IMR-90 (cell line): ENCODE data around the gene CDC42BPA. TPM values are rescaled to one million over a fixed set of nuclear protein-coding genes. Genes with fewer than 3 reads are reported as not detected.

Experiments used
- ATAC-seq: fragments of 200-7000 bp; cut with Tn5 transposase; 2 replicates; pipeline ENCODE4 v1.9.1; 2020; ENCODE audit warnings: low read depth, mild to moderate bottlenecking, moderate library complexity
- BruUV-seq: library from RNA; stranded (reverse); fragments of 400-500 nt; replicated peaks from 2 replicates; lab custom pipeline; 2021; lab: Mats Ljungman, UMichigan
- CTCF ChIA-PET: fragments of 300-600 bp; formaldehyde crosslinking; extraction: SDS; loops from one replicate; lab custom pipeline; 2021; ENCODE audit warnings: antibody characterized with exemption; lab: Yijun Ruan, JAX
- POLR2A ChIA-PET: fragments of 300-600 bp; sonication (Branson Sonifier 250); formaldehyde crosslinking; loops from one replicate; lab custom pipeline; 2022; ENCODE audit warnings: antibody characterized with exemption; ENCODE audit not compliant: unreplicated experiment; lab: Charles Lee
- DNase-seq: peaks from one replicate; pipeline ENCODE4 v3.0.0; 2013
- H2AFZ ChIP-seq: replicated peaks from 2 replicates; pipeline ENCODE3; 2013; ENCODE audit warnings: low read length, mild to moderate bottlenecking; ENCODE audit not compliant: poor library complexity
- H2AK5ac ChIP-seq: 2 replicates; pipeline ENCODE4 v1.6.1; 2013; ENCODE audit warnings: low read depth, low read length, inconsistent platforms
- H2AK9ac ChIP-seq: replicated peaks from 2 replicates; pipeline ENCODE3; 2013; ENCODE audit warnings: mild to moderate bottlenecking, low read depth, low read length, moderate library complexity; ENCODE audit not compliant: poor library complexity
- H2BK120ac ChIP-seq: 2 replicates; pipeline ENCODE4 v1.6.1; 2013; ENCODE audit warnings: low read depth, low read length, inconsistent platforms
- H2BK15ac ChIP-seq: 3 replicates; pipeline ENCODE4 v1.6.1; 2013; ENCODE audit warnings: low read depth, low read length, inconsistent platforms
- H2BK20ac ChIP-seq: 2 replicates; pipeline ENCODE4 v1.6.1; 2013; ENCODE audit warnings: low read depth, mild to moderate bottlenecking, inconsistent platforms, low read length, moderate library complexity
- H2BK5ac ChIP-seq: 2 replicates; pipeline ENCODE4 v1.6.1; 2013; ENCODE audit warnings: mild to moderate bottlenecking, low read depth, low read length, inconsistent platforms; ENCODE audit not compliant: poor library complexity, severe bottlenecking
- H3K14ac ChIP-seq: replicated peaks from 2 replicates; pipeline ENCODE4 v1.6.1; 2013; ENCODE audit warnings: low read depth, low read length, inconsistent platforms
- H3K18ac ChIP-seq: 2 replicates; pipeline ENCODE4 v1.6.1; 2013; ENCODE audit warnings: low read depth, low read length, control low read depth
- H3K23ac ChIP-seq: 2 replicates; pipeline ENCODE4 v1.6.1; 2013; ENCODE audit warnings: low read depth, low read length, inconsistent platforms
- H3K27ac ChIP-seq: 2 replicates; pipeline ENCODE4 v1.5.1; 2013; ENCODE audit warnings: mild to moderate bottlenecking, control low read depth, low read length; ENCODE audit not compliant: insufficient read depth
- H3K27me3 ChIP-seq: 2 replicates; pipeline ENCODE4 v1.6.1; 2013; ENCODE audit warnings: low read length; ENCODE audit not compliant: control insufficient read depth, insufficient read depth
- H3K36me3 ChIP-seq: 2 replicates; pipeline ENCODE4 v1.6.1; 2013; ENCODE audit warnings: low read length, mixed read lengths; ENCODE audit not compliant: control insufficient read depth, insufficient read depth
- H3K4ac ChIP-seq: 2 replicates; pipeline ENCODE4 v1.6.1; 2013; ENCODE audit warnings: low read depth, low read length, inconsistent platforms
- H3K4me1 ChIP-seq: 2 replicates; pipeline ENCODE4 v1.6.1; 2013; ENCODE audit warnings: low read length, mixed read lengths; ENCODE audit not compliant: control insufficient read depth, insufficient read depth
- H3K4me2 ChIP-seq: 2 replicates; pipeline ENCODE4 v1.6.1; 2013; ENCODE audit warnings: low read depth, mild to moderate bottlenecking, control low read depth, low read length, moderate library complexity
- H3K4me3 ChIP-seq: 2 replicates; pipeline ENCODE4 v1.5.1; 2013; ENCODE audit warnings: low read depth, mild to moderate bottlenecking, control low read depth, low read length, moderate library complexity; ENCODE audit not compliant: insufficient read depth
- H3K56ac ChIP-seq: 2 replicates; pipeline ENCODE4 v1.6.1; 2013; ENCODE audit warnings: low read length, inconsistent platforms; ENCODE audit not compliant: insufficient read depth; ENCODE audit errors: extremely low read depth
- H3K79me1 ChIP-seq, 2 experiments: 2 replicates each; pipeline ENCODE4 v1.6.1; 2013; ENCODE audit warnings: low read length in 2 of 2, inconsistent platforms in 1 of 2, low read depth in 1 of 2
- H3K9ac ChIP-seq: 2 replicates; pipeline ENCODE4 v1.6.1; 2013; ENCODE audit warnings: low read depth, low read length, control low read depth
- H3K9me1 ChIP-seq: 2 replicates; pipeline ENCODE4 v1.6.1; 2013; ENCODE audit warnings: low read length, inconsistent platforms; ENCODE audit not compliant: insufficient read depth
- H3K9me3 ChIP-seq: 2 replicates; pipeline ENCODE4 v1.6.1; 2013; ENCODE audit warnings: low read length; ENCODE audit not compliant: control insufficient read depth, insufficient read depth
- H4K20me1 ChIP-seq: 2 replicates; pipeline ENCODE4 v1.6.1; 2013; ENCODE audit warnings: low read length, inconsistent platforms; ENCODE audit not compliant: insufficient read depth
- H4K5ac ChIP-seq: 2 replicates; pipeline ENCODE4 v1.6.1; 2013; ENCODE audit warnings: mild to moderate bottlenecking, low read depth, low read length, control low read depth
- H4K8ac ChIP-seq, 2 experiments: 2 replicates each; pipeline ENCODE4 v1.6.1; 2013; ENCODE audit warnings: low read depth in 2 of 2, low read length in 2 of 2, control low read depth in 1 of 2, inconsistent platforms in 1 of 2
- H4K91ac ChIP-seq: 2 replicates; pipeline ENCODE4 v1.6.1; 2013; ENCODE audit warnings: low read depth, low read length, inconsistent platforms; ENCODE audit not compliant: insufficient read depth
- RCOR1 ChIP-seq: IDR thresholded peaks from 2 replicates; pipeline ENCODE4 v1.6.1; 2012; ENCODE audit warnings: mild to moderate bottlenecking, low read length, improper control_type of control experiment; ENCODE audit not compliant: insufficient replicate concordance
- whole genome bisulfite sequencing, 2 experiments: methylation state at CpG; one replicate each; pipeline versions ENCODE4 v1.1.5 to v1.1.7; 2013; ENCODE audit warnings: missing lambda C conversion rate in 2 of 2; ENCODE audit not compliant: insufficient read length in 1 of 2; ENCODE audit errors: extremely low coverage in 2 of 2; 5-methylcytosine and 5-hydroxymethylcytosine counted together
- dilution Hi-C: fragments of 300-500 bp; cut with HindIII; formaldehyde crosslinking; loops from one replicate; pipeline ENCODE4 v1.14.3; 2018; ENCODE audit warnings: low sequenced_read_pairs; ENCODE audit not compliant: unreplicated experiment
- in situ Hi-C: fragments of 300-500 bp; cut with MboI; formaldehyde crosslinking; loops from 3 replicates; pipeline ENCODE4 v1.14.3; 2019; ENCODE audit warnings: low sequenced_read_pairs, inconsistent platforms, mixed read lengths
- intact Hi-C: fragments of 100-400 bp; cut with micrococcal nuclease; formaldehyde crosslinking; loops from 2 replicates; pipeline ENCODE4 v1.10.0; 2022
- polyA plus RNA-seq, 3 experiments: library from polyadenylated mRNA; depleted of rRNA; stranded (reverse); fragments of >200 nt; gene quantifications; 2 replicates each; pipeline ENCODE4 v1.2.3, GENCODE V29; 2012; ENCODE audit warnings: low replicate concordance in 1 of 3
- total RNA-seq: library from RNA; depleted of rRNA; stranded (reverse); fragments of >200 nt; gene quantifications from 2 replicates; pipeline ENCODE4 v1.2.3, GENCODE V29; 2012

CDC42BPA gene
- total and polyA plus RNA-seq, 2 of the 4 experiments (the other 2 are of a cell fraction), result 9.4 to 27.8 TPM

DNA sequence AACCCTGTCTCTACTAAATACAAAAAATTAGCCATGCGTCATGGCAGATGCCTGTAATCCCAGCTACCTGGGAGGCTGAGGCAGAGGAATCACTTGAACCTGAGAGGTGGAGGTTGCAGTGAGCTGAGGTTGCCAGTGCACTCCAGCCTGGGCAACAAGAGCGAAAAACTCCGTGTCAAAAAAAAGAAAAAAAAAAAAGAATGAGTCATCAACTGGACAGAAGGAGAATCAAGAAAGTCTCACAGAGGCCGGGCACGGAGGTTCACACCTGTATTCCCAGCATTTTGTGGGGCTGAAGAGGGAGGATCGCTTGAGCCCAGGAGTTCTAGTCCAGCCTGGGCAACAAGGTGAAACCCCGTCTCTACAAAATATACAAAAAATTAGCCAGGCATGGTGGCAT, 45.5 kb upstream of the CDC42BPA start:
- H3K56ac ChIP-seq, result no peak overlapping the region
- dilution Hi-C loops, result no loop called here
- H2AK9ac ChIP-seq, result no peak overlapping the region
- H2BK20ac ChIP-seq, result no peak overlapping the region
- no peak overlapping the region for H2BK5ac ChIP-seq
- H3K36me3 ChIP-seq, result no peaks in the 10 kb centered on the region
- no TSS peak for BruUV-seq
- no peak overlapping the region for H3K18ac ChIP-seq
- no peak overlapping the region for H2BK15ac ChIP-seq
- no peaks in the 10 kb centered on the region for H4K20me1 ChIP-seq
- no peak overlapping the region for H3K27ac ChIP-seq
- H3K23ac ChIP-seq, result no peak overlapping the region
- H3K4me1 ChIP-seq, result peaks cover 2% of the 10 kb centered on the region; the same call in 1 of the 2 replicates
- peaks cover 4% of the 10 kb centered on the region; the same call in 1 of the 2 replicates for H3K27me3 ChIP-seq
- H2AK5ac ChIP-seq, result no peak overlapping the region
- no peak overlapping the region for H3K9ac ChIP-seq
- no peaks in the 10 kb centered on the region for H3K79me1 ChIP-seq
- no CpG with 5 or more reads among the region's 7 CpGs for WGBS, 2 experiments
- H2BK120ac ChIP-seq, result no peak overlapping the region
- H3K4me2 ChIP-seq, result no peak overlapping the region
- POLR2A ChIA-PET, result no interaction called here
- ATAC-seq (no peak), DNase-seq (no peak)
- no peaks in the 10 kb centered on the region for H3K9me3 ChIP-seq
- H4K5ac ChIP-seq, result no peak overlapping the region
- in situ Hi-C loops, result no loop called here
- intact Hi-C loops, result no loop called here
- H2AFZ ChIP-seq, result no peak overlapping the region
- CTCF ChIA-PET, result no interaction called here
- no peak overlapping the region for H3K4me3 ChIP-seq
- H4K8ac ChIP-seq, result no peak overlapping the region
- no peak overlapping the region for H3K14ac ChIP-seq
- H4K91ac ChIP-seq, result no peak overlapping the region
- TF ChIP-seq RCOR1, result no peak
- no peak overlapping the region for H3K4ac ChIP-seq
- no peaks in the 10 kb centered on the region for H3K9me1 ChIP-seq
